ENCODE data around the gene PHACTR1.

PHACTR1 gene

DNA sequence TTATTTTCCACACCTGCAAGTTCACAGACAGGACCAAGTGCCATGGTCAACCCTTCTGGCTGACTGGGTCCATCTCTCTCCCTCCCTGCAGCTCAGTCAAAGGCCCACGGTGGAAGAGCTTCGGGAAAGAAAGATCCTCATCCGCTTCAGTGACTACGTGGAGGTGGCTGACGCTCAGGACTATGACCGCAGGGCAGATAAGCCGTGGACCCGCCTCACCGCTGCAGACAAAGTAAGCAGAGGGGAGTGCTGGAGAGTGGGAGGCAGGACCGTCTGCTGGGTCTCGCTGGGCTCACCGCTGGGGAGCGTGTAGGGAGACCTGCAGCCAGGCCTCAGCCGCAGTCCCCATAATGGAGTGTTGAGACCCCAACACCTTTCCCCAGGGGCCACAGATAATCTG is 566.8 kb downstream of the PHACTR1 start:
- no peak overlapping the region for H3K4me3 Mint-ChIP-seq
- H3K4me1 Mint-ChIP-seq (ENCODE audit: low read depth): peaks cover 11% of the 10 kb centered on the region
- H3K27ac Mint-ChIP-seq: no peak overlapping the region
- H3K36me3 Mint-ChIP-seq (ENCODE audit: low read depth): peaks cover 24% of the 10 kb centered on the region
- H3K27me3 Mint-ChIP-seq: no peaks in the 10 kb centered on the region
- peaks cover 8% of the 10 kb centered on the region for H3K9me3 Mint-ChIP-seq

DNA sequence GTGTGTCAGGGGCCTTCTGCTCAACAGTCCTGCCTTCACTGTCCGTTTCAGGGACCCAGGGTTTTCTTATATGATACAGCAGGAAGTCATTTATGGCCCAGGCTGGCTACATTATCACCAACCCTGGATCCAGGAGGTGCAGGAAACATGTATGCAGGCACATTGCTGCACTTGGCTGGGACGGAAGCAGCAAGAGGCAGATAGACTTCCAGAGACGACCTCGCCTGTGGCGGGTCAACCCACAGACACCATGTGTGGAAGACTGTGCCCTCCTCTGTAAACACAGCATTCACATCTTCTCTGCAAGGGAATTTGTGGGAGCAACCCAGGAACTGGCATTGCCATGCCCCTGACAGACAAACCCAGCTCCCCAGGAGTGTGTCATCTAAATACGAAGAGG is 568.1 kb downstream of the PHACTR1 start:
- peaks cover 34% of the 10 kb centered on the region for H3K36me3 Mint-ChIP-seq (ENCODE audit: low read depth)
- no peak overlapping the region for H3K4me3 Mint-ChIP-seq
- no peak overlapping the region for H3K27ac Mint-ChIP-seq

DNA sequence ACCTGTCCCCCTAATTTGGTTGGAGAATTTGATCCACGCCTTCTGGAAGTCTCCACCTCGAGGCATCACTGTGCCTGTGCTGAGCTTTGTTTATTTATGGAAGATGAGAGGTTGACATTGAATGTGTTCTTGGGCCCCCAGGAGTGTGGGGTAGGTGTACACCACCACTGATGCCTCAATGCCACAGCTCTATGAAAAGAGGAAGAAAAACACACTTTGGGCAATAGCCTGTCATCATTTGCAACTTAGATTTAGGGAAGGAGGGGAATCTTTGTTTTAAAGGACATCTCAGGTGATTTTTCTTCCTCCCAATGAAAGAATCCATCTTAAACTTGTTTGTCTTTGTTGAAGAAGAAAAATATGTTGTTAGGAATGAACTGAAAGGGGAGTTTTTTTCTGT is 569.1 kb downstream of the PHACTR1 start:
- H3K9me3 Mint-ChIP-seq: peaks cover 14% of the 10 kb centered on the region
- peaks cover 6% of the 10 kb centered on the region for H3K4me1 Mint-ChIP-seq (ENCODE audit: low read depth)
- H3K36me3 Mint-ChIP-seq (ENCODE audit: low read depth): peaks cover 43% of the 10 kb centered on the region
- no peak overlapping the region for H3K4me3 Mint-ChIP-seq
- H3K27me3 Mint-ChIP-seq: no peaks in the 10 kb centered on the region
- H3K27ac Mint-ChIP-seq: no peak overlapping the region

More for the DNA sequence above, 568.1 kb downstream of the PHACTR1 start:
- H3K27me3 Mint-ChIP-seq: no peaks in the 10 kb centered on the region
- peaks cover 11% of the 10 kb centered on the region for H3K4me1 Mint-ChIP-seq (ENCODE audit: low read depth)
- peaks cover 8% of the 10 kb centered on the region for H3K9me3 Mint-ChIP-seq

DNA sequence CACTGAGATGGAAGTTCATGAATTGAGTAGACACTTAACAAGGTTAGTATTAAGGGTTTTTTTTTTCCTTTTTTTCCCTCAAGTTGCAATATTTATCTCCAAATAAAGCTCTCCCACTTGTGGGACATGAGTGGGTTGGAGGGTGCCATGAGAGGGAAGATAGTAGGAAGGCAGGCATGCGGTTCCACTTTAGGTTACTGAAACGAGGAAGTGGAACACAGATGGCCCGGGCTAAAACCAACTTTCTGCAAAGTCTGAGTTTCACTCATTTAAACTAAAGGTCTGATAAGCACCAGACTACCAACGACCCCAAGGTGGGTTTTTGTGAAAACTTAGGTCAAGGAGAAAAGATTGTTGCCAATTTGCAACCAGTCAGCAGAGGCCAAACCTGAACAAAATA is 569.6 kb downstream of the PHACTR1 start:
- Mint-ChIP-seq H3K36me3 (ENCODE audit: low read depth) (peaks cover 43% of the 10 kb centered on the region), H3K4me3 (no peak overlapping the region), H3K27ac (no peak overlapping the region)

DNA sequence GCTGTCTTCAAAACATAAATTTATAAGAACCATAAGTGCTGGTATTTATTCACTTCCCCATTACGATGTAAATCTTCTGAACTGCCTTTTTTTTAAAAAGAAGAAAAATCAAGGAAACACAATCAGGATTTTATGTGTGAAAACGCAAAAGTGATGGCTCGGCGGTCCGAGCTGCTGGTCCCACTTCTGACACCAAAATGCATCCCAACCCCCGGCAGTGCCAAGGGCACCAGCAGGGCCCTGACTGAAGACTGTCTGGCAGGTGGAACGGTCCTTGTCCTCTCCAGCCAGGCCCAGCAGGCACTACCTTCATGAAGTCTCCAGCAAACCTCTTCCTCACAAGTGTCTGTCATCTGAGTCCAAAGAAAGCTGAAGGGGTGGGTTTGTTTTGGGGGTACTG is 570.5 kb downstream of the PHACTR1 start:
- Mint-ChIP-seq H3K4me3 (no peak overlapping the region), H3K27ac (no peak overlapping the region), H3K9me3 (peaks cover 14% of the 10 kb centered on the region), H3K36me3 (ENCODE audit: low read depth) (peaks cover 45% of the 10 kb centered on the region), H3K4me1 (ENCODE audit: low read depth) (peaks cover 6% of the 10 kb centered on the region), H3K27me3 (no peaks in the 10 kb centered on the region)

More for the DNA sequence above, 569.6 kb downstream of the PHACTR1 start:
- H3K27me3 Mint-ChIP-seq: no peaks in the 10 kb centered on the region
- H3K4me1 Mint-ChIP-seq (ENCODE audit: low read depth): peaks cover 6% of the 10 kb centered on the region
- H3K9me3 Mint-ChIP-seq: peaks cover 14% of the 10 kb centered on the region

GRCh38 chr6:13288481-13288880 is 571.9 kb downstream of the PHACTR1 start:
- Mint-ChIP-seq H3K4me1 (ENCODE audit: low read depth) (peaks cover 6% of the 10 kb centered on the region), H3K27ac (no peak overlapping the region), H3K4me3 (no peak overlapping the region), H3K36me3 (ENCODE audit: low read depth) (peaks cover 56% of the 10 kb centered on the region), H3K27me3 (no peaks in the 10 kb centered on the region), H3K9me3 (peaks cover 14% of the 10 kb centered on the region)

DNA sequence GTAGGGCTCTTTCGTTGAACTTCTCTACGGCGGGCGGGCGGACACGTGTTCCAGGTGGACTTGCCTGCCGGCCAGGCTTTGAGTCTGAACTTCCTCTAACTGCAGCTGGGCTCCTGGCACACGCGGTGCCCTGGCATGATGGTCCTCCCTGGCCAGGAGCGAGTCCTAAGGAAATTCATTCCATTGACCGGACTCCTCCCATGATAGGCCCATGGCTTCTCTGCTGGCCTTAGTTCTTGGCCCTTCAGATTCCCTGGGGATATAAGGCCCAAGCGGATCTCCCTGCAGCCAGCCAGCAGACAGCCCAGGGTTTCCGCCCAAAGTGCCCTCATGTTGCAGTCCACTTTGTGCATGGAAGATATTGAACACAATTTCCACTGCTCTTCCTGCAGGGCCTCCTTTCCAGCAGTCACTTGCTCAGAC is 572.4 kb downstream of the PHACTR1 start:
- Mint-ChIP-seq H3K9me3 (peaks cover 14% of the 10 kb centered on the region), H3K4me3 (no peak overlapping the region), H3K27me3 (no peaks in the 10 kb centered on the region), H3K36me3 (ENCODE audit: low read depth) (peaks cover 59% of the 10 kb centered on the region), H3K4me1 (ENCODE audit: low read depth) (peaks cover 6% of the 10 kb centered on the region), H3K27ac (no peak overlapping the region)

DNA sequence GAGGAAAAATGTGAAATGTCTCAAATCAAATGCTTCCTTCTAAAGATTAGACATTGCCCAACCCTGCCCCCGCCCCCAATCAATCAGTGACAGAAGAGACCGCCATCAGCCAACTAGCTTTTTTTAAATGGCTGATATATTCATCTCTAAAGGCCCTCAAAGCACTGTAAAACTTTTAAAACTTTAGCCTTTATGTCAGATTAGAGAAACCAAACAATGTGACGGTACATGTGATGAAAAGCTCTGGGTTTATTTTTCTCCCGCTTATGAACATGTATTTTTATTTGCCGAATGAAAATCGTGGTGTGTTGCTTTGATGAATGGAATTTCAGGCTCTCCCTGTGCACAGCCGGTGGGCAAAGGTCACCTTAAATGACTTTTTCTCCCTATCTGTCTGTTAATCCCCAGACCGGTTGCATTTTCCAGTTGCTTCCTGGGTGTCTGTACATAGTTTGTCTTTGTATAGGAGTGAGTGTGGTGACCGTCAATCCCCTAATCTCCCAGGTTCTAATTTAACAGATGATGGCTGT is 573.3 kb downstream of the PHACTR1 start:
- no peak overlapping the region for H3K27ac Mint-ChIP-seq
- no peak overlapping the region for H3K4me3 Mint-ChIP-seq

GRCh38 chr6:13290335-13290734 is 573.8 kb downstream of the PHACTR1 start:
- no peak overlapping the region for H3K4me3 Mint-ChIP-seq
- peaks cover 14% of the 10 kb centered on the region for H3K9me3 Mint-ChIP-seq
- peaks cover 69% of the 10 kb centered on the region for H3K36me3 Mint-ChIP-seq (ENCODE audit: low read depth)
- peaks cover 6% of the 10 kb centered on the region for H3K4me1 Mint-ChIP-seq (ENCODE audit: low read depth)
- no peaks in the 10 kb centered on the region for H3K27me3 Mint-ChIP-seq
- no peak overlapping the region for H3K27ac Mint-ChIP-seq

More for the DNA sequence above, 573.3 kb downstream of the PHACTR1 start:
- no peaks in the 10 kb centered on the region for H3K27me3 Mint-ChIP-seq
- peaks cover 64% of the 10 kb centered on the region for H3K36me3 Mint-ChIP-seq (ENCODE audit: low read depth)
- peaks cover 6% of the 10 kb centered on the region for H3K4me1 Mint-ChIP-seq (ENCODE audit: low read depth)
- H3K9me3 Mint-ChIP-seq: peaks cover 14% of the 10 kb centered on the region

- no peak overlapping the region for H3K4me3 Mint-ChIP-seq
- H3K36me3 Mint-ChIP-seq (ENCODE audit: low read depth): peaks cover 52% of the 10 kb centered on the region
- peaks cover 7% of the 10 kb centered on the region for H3K9me3 Mint-ChIP-seq
- H3K4me1 Mint-ChIP-seq (ENCODE audit: low read depth): peaks cover 6% of the 10 kb centered on the region
- H3K27me3 Mint-ChIP-seq: no peaks in the 10 kb centered on the region
- no peak overlapping the region for H3K27ac Mint-ChIP-seq
These were observed 576.2 kb downstream of the PHACTR1 start for GRCh38 chr6:13292774-13293173.

DNA sequence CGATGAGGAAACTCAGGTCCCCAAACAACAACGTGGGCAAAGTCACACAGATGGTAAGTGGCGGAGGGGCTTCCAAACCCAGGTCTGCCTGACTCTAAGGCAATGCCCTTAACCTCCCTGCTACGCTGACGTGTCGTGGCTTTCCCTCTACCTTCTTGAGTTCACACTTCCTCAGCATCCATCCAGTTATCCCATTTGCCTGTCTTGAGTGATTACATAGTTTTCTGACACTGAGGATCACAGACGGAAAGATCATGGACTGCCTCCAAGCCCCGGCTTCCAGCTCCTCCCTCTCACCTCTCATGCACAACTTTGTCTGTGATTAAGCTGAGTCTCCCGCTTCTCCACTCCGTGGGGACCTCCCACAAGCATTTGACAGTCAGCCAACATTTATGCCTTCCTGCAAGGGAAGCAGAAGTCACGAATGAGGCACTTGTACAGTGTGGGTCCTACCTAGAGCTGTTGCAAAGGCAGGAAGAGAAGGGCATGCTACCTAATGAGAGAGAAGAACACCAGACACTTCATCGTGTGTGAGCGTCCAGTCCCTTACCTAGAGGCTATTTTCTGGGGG is 578.0 kb downstream of the PHACTR1 start:
- Mint-ChIP-seq H3K27ac (no peak overlapping the region), H3K9me3 (peaks cover 7% of the 10 kb centered on the region), H3K4me3 (no peak overlapping the region), H3K36me3 (ENCODE audit: low read depth) (peaks cover 52% of the 10 kb centered on the region), H3K4me1 (ENCODE audit: low read depth) (peaks cover 6% of the 10 kb centered on the region), H3K27me3 (no peaks in the 10 kb centered on the region)

DNA sequence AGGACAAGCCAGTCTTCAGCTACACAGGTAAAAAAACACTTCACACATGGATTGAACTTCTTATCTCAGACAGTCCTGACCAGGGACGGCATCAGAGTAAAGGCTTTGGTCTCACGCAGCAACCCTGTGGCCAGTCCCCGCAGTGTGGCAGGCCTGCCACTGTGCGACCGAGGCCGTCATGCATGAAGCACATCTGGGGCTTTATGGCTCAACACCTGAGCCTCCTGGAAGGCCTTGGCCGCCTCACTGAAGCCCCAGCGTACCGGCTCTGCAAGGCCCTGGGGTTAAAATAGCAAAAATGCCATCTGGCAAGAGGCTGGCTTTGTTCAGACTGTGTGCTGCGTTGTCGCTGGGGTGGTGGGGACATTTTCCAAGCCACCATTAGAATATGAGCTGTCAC is 579.0 kb downstream of the PHACTR1 start:
- peaks cover 8% of the 10 kb centered on the region for H3K4me1 Mint-ChIP-seq (ENCODE audit: low read depth)
- peaks cover 51% of the 10 kb centered on the region for H3K36me3 Mint-ChIP-seq (ENCODE audit: low read depth)
- H3K4me3 Mint-ChIP-seq: no peak overlapping the region
- no peaks in the 10 kb centered on the region for H3K9me3 Mint-ChIP-seq
- H3K27ac Mint-ChIP-seq: no peak overlapping the region
- no peaks in the 10 kb centered on the region for H3K27me3 Mint-ChIP-seq

DNA sequence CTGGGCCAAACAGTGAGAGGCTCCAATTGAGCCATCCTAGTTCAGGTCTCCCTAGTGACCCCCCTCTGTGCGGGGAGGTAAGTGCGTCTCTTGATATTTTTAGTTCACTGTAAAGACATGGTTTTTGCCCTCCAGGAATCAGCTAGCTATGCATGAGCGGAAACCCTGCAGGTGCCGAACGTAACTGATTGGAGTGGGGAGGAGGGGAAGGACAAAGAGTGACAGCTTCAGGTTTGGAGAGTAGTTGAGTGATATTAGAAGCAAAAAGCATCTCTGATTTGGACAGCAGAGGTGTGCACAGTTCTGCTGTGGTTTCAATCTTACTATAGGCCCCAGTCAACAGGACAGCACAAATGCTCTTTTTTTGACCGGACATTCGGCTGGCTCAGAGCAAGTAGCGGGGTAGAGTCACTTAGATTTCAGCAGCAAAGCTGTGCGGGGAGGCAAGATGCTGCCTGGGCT is 580.0 kb downstream of the PHACTR1 start:
- Mint-ChIP-seq H3K27ac (no peak overlapping the region), H3K9me3 (no peaks in the 10 kb centered on the region), H3K4me3 (no peak overlapping the region), H3K4me1 (ENCODE audit: low read depth) (peaks cover 10% of the 10 kb centered on the region), H3K27me3 (no peaks in the 10 kb centered on the region), H3K36me3 (ENCODE audit: low read depth) (peaks cover 60% of the 10 kb centered on the region)

DNA sequence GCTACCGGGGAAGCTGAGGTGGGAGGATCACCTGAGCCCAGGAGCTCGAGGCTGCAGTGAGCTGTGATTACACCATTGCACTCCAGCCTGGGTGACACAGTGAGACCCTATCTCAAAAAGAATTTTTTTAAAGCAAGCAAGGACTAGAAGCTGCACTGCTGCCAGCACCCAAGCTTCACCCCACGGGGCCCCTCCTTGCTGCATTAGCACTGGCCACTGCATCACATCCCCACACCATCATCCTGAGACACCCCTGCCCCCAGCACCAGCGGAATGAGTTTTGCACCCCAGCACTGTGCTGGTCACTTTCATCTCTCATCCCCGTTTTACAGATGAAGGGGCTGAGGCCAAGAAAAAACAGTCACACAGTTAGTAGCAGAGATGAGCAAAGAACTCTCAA is 580.8 kb downstream of the PHACTR1 start:
- H3K27me3 Mint-ChIP-seq: no peaks in the 10 kb centered on the region
- peaks cover 61% of the 10 kb centered on the region for H3K36me3 Mint-ChIP-seq (ENCODE audit: low read depth)
- no peaks in the 10 kb centered on the region for H3K9me3 Mint-ChIP-seq
- H3K4me1 Mint-ChIP-seq (ENCODE audit: low read depth): peaks cover 14% of the 10 kb centered on the region
- H3K27ac Mint-ChIP-seq: no peak overlapping the region
- H3K4me3 Mint-ChIP-seq: no peak overlapping the region

GRCh38 chr6:13298446-13298845 is 581.9 kb downstream of the PHACTR1 start:
- H3K9me3 Mint-ChIP-seq: no peaks in the 10 kb centered on the region
- H3K27ac Mint-ChIP-seq: no peak overlapping the region
- peaks cover 64% of the 10 kb centered on the region for H3K36me3 Mint-ChIP-seq (ENCODE audit: low read depth)
- H3K4me3 Mint-ChIP-seq: no peak overlapping the region
- no peaks in the 10 kb centered on the region for H3K27me3 Mint-ChIP-seq
- peaks cover 25% of the 10 kb centered on the region for H3K4me1 Mint-ChIP-seq (ENCODE audit: low read depth)

DNA sequence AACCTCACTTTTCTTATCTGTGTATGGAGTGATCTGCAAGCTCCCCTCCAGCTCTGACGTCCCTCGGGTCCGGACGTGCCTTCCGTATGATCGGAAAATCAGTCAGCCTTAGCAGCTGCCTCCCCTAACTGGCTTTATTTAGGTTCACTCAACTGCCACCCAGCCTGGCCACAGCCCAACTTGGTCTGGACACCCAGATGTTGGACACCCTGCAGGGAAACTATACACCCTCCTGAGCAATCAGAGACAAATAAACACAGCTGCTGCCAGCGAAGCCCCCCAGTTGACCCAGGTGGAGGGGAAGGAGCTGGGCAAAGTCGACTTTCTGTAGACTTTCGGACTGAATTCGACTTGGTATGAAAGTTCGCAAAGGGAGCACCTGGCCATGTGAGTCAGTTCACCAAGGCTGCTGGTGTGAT is 582.8 kb downstream of the PHACTR1 start:
- H3K27me3 Mint-ChIP-seq: no peaks in the 10 kb centered on the region
- no peak overlapping the region for H3K4me3 Mint-ChIP-seq
- H3K4me1 Mint-ChIP-seq (ENCODE audit: low read depth): peaks cover 34% of the 10 kb centered on the region
- H3K9me3 Mint-ChIP-seq: no peaks in the 10 kb centered on the region
- peaks cover 63% of the 10 kb centered on the region for H3K36me3 Mint-ChIP-seq (ENCODE audit: low read depth)
- no peak overlapping the region for H3K27ac Mint-ChIP-seq
